ENCODE results near the gene TAB2. TPM values are rescaled to one million over a fixed set of nuclear protein-coding genes. Genes with fewer than 3 reads are reported as not detected.

TAB2 gene
- total and polyA plus RNA-seq, 2 experiments from 2014 or later, result 14.2 to 51.9 TPM

DNA sequence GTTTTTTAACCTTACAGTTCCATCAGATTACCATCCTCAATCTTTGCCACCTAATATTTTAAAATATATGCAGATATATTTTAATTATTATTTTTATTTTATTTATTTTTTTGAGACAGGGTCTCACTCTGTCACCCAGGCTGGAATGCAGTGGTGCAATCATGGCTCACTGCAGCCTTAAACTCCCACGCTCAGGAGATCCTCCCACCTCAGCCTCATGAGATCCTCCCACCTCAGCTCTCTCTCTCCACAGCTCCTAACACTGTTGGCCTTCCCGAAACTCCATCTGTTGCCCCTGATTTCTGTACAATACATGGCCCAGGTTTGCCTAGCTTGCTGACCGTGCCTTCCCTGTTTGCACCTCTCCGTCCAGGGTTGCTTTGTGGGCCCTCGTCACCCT is 4.4 kb upstream of the TAB2 start:
- Histone ChIP-seq H3K9me2 (replicated peaks; ENCODE audit: insufficient read depth) (no peaks in the 10 kb centered on the region), H3K36me3 (replicated peaks; ENCODE audit: insufficient read depth, low read depth) (no peaks in the 10 kb centered on the region), H3K4me3 (no peak overlapping the region), H3K4me1 (ENCODE audit: insufficient read depth) (no peaks in the 10 kb centered on the region), H3K27me3 (no peaks in the 10 kb centered on the region), H3K9me3 (ENCODE audit: low read depth) (no peaks in the 10 kb centered on the region), H3K27ac (no peak overlapping the region), H2AFZ (no peak overlapping the region), H3K79me2 (peaks cover 13% of the 10 kb centered on the region), H3K4me2 (no peak overlapping the region), H4K20me1 (ENCODE audit: insufficient read depth, poor library complexity, severe bottlenecking) (no peaks in the 10 kb centered on the region)
- TF ChIP-seq EZH2phosphoT487 (IDR thresholded peaks at IDR 0.05; ENCODE audit: low read depth, severe bottlenecking, unreplicated experiment) (no peak), EZH2 (IDR thresholded peaks at IDR 0.05; ENCODE audit: borderline replicate concordance) (no peak)
- TF ChIP-seq, protein P1, sequence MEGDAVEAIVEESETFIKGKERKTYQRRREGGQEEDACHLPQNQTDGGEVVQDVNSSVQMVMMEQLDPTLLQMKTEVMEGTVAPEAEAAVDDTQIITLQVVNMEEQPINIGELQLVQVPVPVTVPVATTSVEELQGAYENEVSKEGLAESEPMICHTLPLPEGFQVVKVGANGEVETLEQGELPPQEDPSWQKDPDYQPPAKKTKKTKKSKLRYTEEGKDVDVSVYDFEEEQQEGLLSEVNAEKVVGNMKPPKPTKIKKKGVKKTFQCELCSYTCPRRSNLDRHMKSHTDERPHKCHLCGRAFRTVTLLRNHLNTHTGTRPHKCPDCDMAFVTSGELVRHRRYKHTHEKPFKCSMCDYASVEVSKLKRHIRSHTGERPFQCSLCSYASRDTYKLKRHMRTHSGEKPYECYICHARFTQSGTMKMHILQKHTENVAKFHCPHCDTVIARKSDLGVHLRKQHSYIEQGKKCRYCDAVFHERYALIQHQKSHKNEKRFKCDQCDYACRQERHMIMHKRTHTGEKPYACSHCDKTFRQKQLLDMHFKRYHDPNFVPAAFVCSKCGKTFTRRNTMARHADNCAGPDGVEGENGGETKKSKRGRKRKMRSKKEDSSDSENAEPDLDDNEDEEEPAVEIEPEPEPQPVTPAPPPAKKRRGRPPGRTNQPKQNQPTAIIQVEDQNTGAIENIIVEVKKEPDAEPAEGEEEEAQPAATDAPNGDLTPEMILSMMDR (IDR thresholded peaks at IDR 0.05; ENCODE audit: poor library complexity), result no peak
- 82% methylated on average over 5 of the region's 5 CpGs for WGBS (ENCODE audit: low lambda C conversion rate, missing lambda C conversion rate)
- no peak for DNase-seq (ENCODE audit: low spot score)

DNA sequence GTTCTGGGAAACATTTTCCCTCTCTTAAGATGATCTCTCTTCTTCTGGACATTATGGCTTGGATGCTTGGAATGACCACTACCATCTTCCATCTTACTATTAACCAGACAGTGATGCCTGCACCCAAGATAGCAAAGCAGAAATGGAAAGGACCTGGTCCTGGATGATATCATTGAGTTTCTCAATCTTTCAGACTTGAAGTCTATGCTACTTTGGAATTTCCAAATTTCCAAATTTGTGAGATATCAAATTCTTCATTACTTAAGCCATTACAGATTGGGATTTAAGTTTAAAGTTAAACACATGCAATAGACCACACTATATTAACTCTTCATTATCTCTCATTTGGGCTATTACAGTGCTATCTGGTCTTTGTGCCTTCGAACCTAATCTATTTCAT is 3.7 kb upstream of the TAB2 start:
- no peak overlapping the region for H3K4me3 ChIP-seq
- H3K4me2 ChIP-seq, result no peak overlapping the region
- H3K27ac ChIP-seq, result no peak overlapping the region
- H3K79me2 ChIP-seq, result peaks cover 21% of the 10 kb centered on the region
- 81% methylated on average over 1 of the region's 1 CpG for whole genome bisulfite sequencing (ENCODE audit: low lambda C conversion rate, missing lambda C conversion rate)
- peaks cover 3% of the 10 kb centered on the region for H4K20me1 ChIP-seq (ENCODE audit: insufficient read depth, poor library complexity, severe bottlenecking)
- H3K36me3 ChIP-seq (replicated peaks; ENCODE audit: insufficient read depth, low read depth), result no peaks in the 10 kb centered on the region
- no peaks in the 10 kb centered on the region for H3K4me1 ChIP-seq (ENCODE audit: insufficient read depth)
- H3K9me3 ChIP-seq (ENCODE audit: low read depth), result no peaks in the 10 kb centered on the region
- H3K27me3 ChIP-seq, result no peaks in the 10 kb centered on the region
- no peak overlapping the region for H2AFZ ChIP-seq
- TF ChIP-seq, protein P1 (IDR thresholded peaks at IDR 0.05; ENCODE audit: poor library complexity), result no peak
- TF ChIP-seq EZH2phosphoT487 (IDR thresholded peaks at IDR 0.05; ENCODE audit: low read depth, severe bottlenecking, unreplicated experiment), result no peak
- TF ChIP-seq EZH2 (IDR thresholded peaks at IDR 0.05; ENCODE audit: borderline replicate concordance), result no peak
- no peak for DNase-seq (ENCODE audit: low spot score)
- no peaks in the 10 kb centered on the region for H3K9me2 ChIP-seq (replicated peaks; ENCODE audit: insufficient read depth)

DNA sequence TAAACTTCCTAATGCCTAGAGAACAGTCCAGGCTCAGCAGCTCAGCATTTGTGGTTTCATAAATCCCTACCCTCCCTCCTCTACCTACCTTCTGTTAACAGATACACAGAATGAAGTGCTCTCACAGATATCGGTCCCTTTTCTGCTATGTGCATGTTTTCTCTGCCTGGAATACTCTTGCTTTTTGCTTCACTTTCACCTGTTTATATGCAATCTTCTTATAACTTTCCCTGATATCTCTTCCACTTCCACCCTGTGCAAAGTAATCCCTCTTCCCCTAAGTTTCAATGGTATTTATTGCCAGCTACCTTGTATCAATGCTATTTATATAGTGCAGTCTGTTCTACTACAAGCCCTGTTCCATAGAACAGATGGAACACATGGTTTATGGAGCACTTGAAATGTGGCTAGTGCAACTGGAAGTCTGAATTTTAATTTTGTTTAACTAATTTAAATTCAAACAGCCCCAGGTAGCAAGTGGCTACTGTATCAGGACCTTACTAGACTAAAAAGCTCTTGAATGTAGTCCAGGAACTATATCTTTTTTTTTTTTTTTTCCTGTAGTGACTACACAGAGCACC is 3.1 kb upstream of the TAB2 start:
- Histone ChIP-seq H3K9me3 (ENCODE audit: low read depth) (no peaks in the 10 kb centered on the region), H4K20me1 (ENCODE audit: insufficient read depth, poor library complexity, severe bottlenecking) (peaks cover 8% of the 10 kb centered on the region), H3K9me2 (replicated peaks; ENCODE audit: insufficient read depth) (no peaks in the 10 kb centered on the region), H3K27me3 (no peaks in the 10 kb centered on the region), H2AFZ (no peak overlapping the region), H3K4me2 (no peak overlapping the region), H3K4me1 (ENCODE audit: insufficient read depth) (peaks cover 3% of the 10 kb centered on the region), H3K27ac (no peak overlapping the region), H3K79me2 (peaks cover 26% of the 10 kb centered on the region), H3K4me3 (no peak overlapping the region), H3K36me3 (replicated peaks; ENCODE audit: insufficient read depth, low read depth) (no peaks in the 10 kb centered on the region)
- TF ChIP-seq EZH2 (IDR thresholded peaks at IDR 0.05; ENCODE audit: borderline replicate concordance) (no peak), EZH2phosphoT487 (IDR thresholded peaks at IDR 0.05; ENCODE audit: low read depth, severe bottlenecking, unreplicated experiment) (no peak)
- TF ChIP-seq, protein P1 (IDR thresholded peaks at IDR 0.05; ENCODE audit: poor library complexity), result no peak
- 68% methylated on average over 1 of the region's 1 CpG for WGBS (ENCODE audit: low lambda C conversion rate, missing lambda C conversion rate)
- DNase-seq (ENCODE audit: low spot score), result no peak
